ENCODE data around the gene S100A7A.
"Not testable (repeated sequence)": the region's sequence is repeated elsewhere in the genome, so short reads cannot be mapped to it uniquely, and the experiment has no call there.

The S100A7A gene

GRCh38 chr1:153395136-153395685 lies 21.1 kb upstream of the S100A7A start:
- DNase-seq (ENCODE audit: low spot score): no peak

GRCh38 chr1:153395776-153396175 lies 20.5 kb upstream of the S100A7A start:
- no peak for DNase-seq (ENCODE audit: low spot score)

GRCh38 chr1:153396461-153396860 lies 19.9 kb upstream of the S100A7A start:
- no peak for DNase-seq (ENCODE audit: low spot score)

- DNase-seq (ENCODE audit: low spot score): no peak
Observed at GRCh38 chr1:153397051-153397923, 19.0 kb upstream of the S100A7A start.

- no peak for DNase-seq (ENCODE audit: low spot score)
Observed at GRCh38 chr1:153397924-153398651, 18.2 kb upstream of the S100A7A start.

GRCh38 chr1:153399401-153400055 lies 16.8 kb upstream of the S100A7A start:
- no peak for DNase-seq (ENCODE audit: low spot score)

GRCh38 chr1:153400244-153400643 lies 16.1 kb upstream of the S100A7A start:
- no peak for DNase-seq (ENCODE audit: low spot score)

GRCh38 chr1:153401461-153401860 lies 14.9 kb upstream of the S100A7A start:
- no peak for DNase-seq (ENCODE audit: low spot score)

GRCh38 chr1:153402226-153402625 lies 14.1 kb upstream of the S100A7A start:
- DNase-seq (ENCODE audit: low spot score): no peak

- DNase-seq (ENCODE audit: low spot score): no peak
Observed at GRCh38 chr1:153403421-153404085, 12.8 kb upstream of the S100A7A start.

GRCh38 chr1:153404086-153404635 lies 12.2 kb upstream of the S100A7A start:
- no peak for DNase-seq (ENCODE audit: low spot score)

- DNase-seq (ENCODE audit: low spot score): peak; percentile 55
Observed at GRCh38 chr1:153404768-153405167, 11.6 kb upstream of the S100A7A start.

GRCh38 chr1:153405825-153406599 lies 10.3 kb upstream of the S100A7A start:
- not testable (repeated sequence) for DNase-seq (ENCODE audit: low spot score)

- DNase-seq (ENCODE audit: low spot score): not testable (repeated sequence)
Observed at GRCh38 chr1:153407274-153407673, 9.0 kb upstream of the S100A7A start.

GRCh38 chr1:153413961-153414360 lies 2.4 kb upstream of the S100A7A start:
- not testable (repeated sequence) for DNase-seq (ENCODE audit: low spot score)

GRCh38 chr1:153417136-153417888 lies 992 bp downstream of the S100A7A start:
- no peak for DNase-seq (ENCODE audit: low spot score)

- not testable (repeated sequence) for DNase-seq (ENCODE audit: low spot score)
Observed at GRCh38 chr1:153418758-153419435, 2.6 kb downstream of the S100A7A start.

GRCh38 chr1:153419436-153419793 lies 3.1 kb downstream of the S100A7A start:
- DNase-seq (ENCODE audit: low spot score): not testable (repeated sequence)

- no peak for DNase-seq (ENCODE audit: low spot score)
Observed at GRCh38 chr1:153420306-153420705, 4.0 kb downstream of the S100A7A start.

Measured in germinal center (tissue), 1 donor.